ENCODE results near the gene COL1A1.

COL1A1 gene

GRCh38 chr17:50186661-50187393 lies 14.6 kb downstream of the COL1A1 start:
- peak; percentile 85 for DNase-seq (ENCODE audit: low spot score)

GRCh38 chr17:50185631-50186471 lies 15.6 kb downstream of the COL1A1 start:
- DNase-seq (ENCODE audit: low spot score) = no peak

GRCh38 chr17:50184611-50185398 lies 16.6 kb downstream of the COL1A1 start:
- peak; percentile 80 for DNase-seq (ENCODE audit: low spot score)

GRCh38 chr17:50184064-50184463 lies 17.4 kb downstream of the COL1A1 start:
- DNase-seq (ENCODE audit: low spot score) = no peak

- DNase-seq (ENCODE audit: low spot score) = peak; percentile 81
Observed at GRCh38 chr17:50183421-50183994, 17.9 kb downstream of the COL1A1 start.

- no peak for DNase-seq (ENCODE audit: low spot score)
Observed at GRCh38 chr17:50182783-50183420, 18.5 kb downstream of the COL1A1 start.

GRCh38 chr17:50181591-50182560 lies 19.6 kb downstream of the COL1A1 start:
- no peak for DNase-seq (ENCODE audit: low spot score)

- no peak for DNase-seq (ENCODE audit: low spot score)
Observed at GRCh38 chr17:50181144-50181543, 20.3 kb downstream of the COL1A1 start.

- DNase-seq (ENCODE audit: low spot score) = no peak
Observed at GRCh38 chr17:50180620-50181019, 20.8 kb downstream of the COL1A1 start.

GRCh38 chr17:50180111-50180510 lies 21.3 kb downstream of the COL1A1 start:
- no peak for DNase-seq (ENCODE audit: low spot score)

- DNase-seq (ENCODE audit: low spot score) = peak; percentile 88
Observed at GRCh38 chr17:50177983-50178834, 23.2 kb downstream of the COL1A1 start.

- DNase-seq (ENCODE audit: low spot score) = no peak
Observed at GRCh38 chr17:50177476-50177875, 24.0 kb downstream of the COL1A1 start.

- no peak for DNase-seq (ENCODE audit: low spot score)
Observed at GRCh38 chr17:50176559-50177357, 24.7 kb downstream of the COL1A1 start.

- DNase-seq (ENCODE audit: low spot score) = no peak
Observed at GRCh38 chr17:50175035-50175807, 26.2 kb downstream of the COL1A1 start.

GRCh38 chr17:50174444-50174843 lies 27.0 kb downstream of the COL1A1 start:
- no peak for DNase-seq (ENCODE audit: low spot score)

- no peak for DNase-seq (ENCODE audit: low spot score)
Observed at GRCh38 chr17:50173335-50173941, 28.0 kb downstream of the COL1A1 start.

- DNase-seq (ENCODE audit: low spot score) = no peak
Observed at GRCh38 chr17:50172936-50173334, 28.5 kb downstream of the COL1A1 start.

All from left forelimb (tissue), 1 donor.